Measurements from ENCODE around the gene OGFR. TPM values are rescaled to one million over a fixed set of nuclear protein-coding genes. Genes with fewer than 3 reads are reported as not detected.

The OGFR gene
- total RNA-seq, 6 experiments from 2014 or later, result 37.8 to 42.2 (median 39.0) TPM

GRCh38 chr20:62812181-62812906 is 7.7 kb downstream of the OGFR start:
- H3K36me3 Mint-ChIP-seq (ENCODE audit: low read depth), result peaks cover 5% of the 10 kb centered on the region
- H3K27me3 Mint-ChIP-seq (ENCODE audit: insufficient read depth), result peaks cover 16% of the 10 kb centered on the region
- H3K4me3 Mint-ChIP-seq, result no peak overlapping the region
- no peaks in the 10 kb centered on the region for H3K9me3 Mint-ChIP-seq
- peaks cover 18% of the 10 kb centered on the region for H3K4me1 Mint-ChIP-seq (ENCODE audit: low read depth)
- TF ChIP-seq CTCF (IDR thresholded peaks at IDR 0.05), result no peak
- DNase-seq, result no peak
- no peak overlapping the region for H3K27ac Mint-ChIP-seq

- H3K36me3 Mint-ChIP-seq (ENCODE audit: low read depth), result peaks cover 5% of the 10 kb centered on the region
- peaks cover 16% of the 10 kb centered on the region for H3K27me3 Mint-ChIP-seq (ENCODE audit: insufficient read depth)
- DNase-seq, result no peak
- no peaks in the 10 kb centered on the region for H3K9me3 Mint-ChIP-seq
- no peak for TF ChIP-seq CTCF (IDR thresholded peaks at IDR 0.05)
- H3K4me1 Mint-ChIP-seq (ENCODE audit: low read depth), result peaks cover 18% of the 10 kb centered on the region
- no peak overlapping the region for H3K27ac Mint-ChIP-seq
- H3K4me3 Mint-ChIP-seq, result no peak overlapping the region
Measured at GRCh38 chr20:62812907-62813200, 8.2 kb downstream of the OGFR start.

- Mint-ChIP-seq H3K4me1 (ENCODE audit: low read depth) (peaks cover 13% of the 10 kb centered on the region), H3K27ac (no peak overlapping the region), H3K4me3 (no peak overlapping the region), H3K36me3 (ENCODE audit: low read depth) (no peaks in the 10 kb centered on the region), H3K9me3 (no peaks in the 10 kb centered on the region), H3K27me3 (ENCODE audit: insufficient read depth) (peaks cover 16% of the 10 kb centered on the region)
- no peak for DNase-seq
- no peak for TF ChIP-seq CTCF (IDR thresholded peaks at IDR 0.05)
Measured at GRCh38 chr20:62813588-62813987, 9.0 kb downstream of the OGFR start.

GRCh38 chr20:62814060-62814708 is 9.5 kb downstream of the OGFR start:
- DNase-seq, result no peak
- no peak for TF ChIP-seq CTCF (IDR thresholded peaks at IDR 0.05)
- Mint-ChIP-seq H3K36me3 (ENCODE audit: low read depth) (no peaks in the 10 kb centered on the region), H3K4me1 (ENCODE audit: low read depth) (peaks cover 13% of the 10 kb centered on the region), H3K4me3 (no peak overlapping the region), H3K9me3 (no peaks in the 10 kb centered on the region), H3K27me3 (ENCODE audit: insufficient read depth) (peaks cover 16% of the 10 kb centered on the region), H3K27ac (no peak overlapping the region)

- no peaks in the 10 kb centered on the region for H3K9me3 Mint-ChIP-seq
- H3K27me3 Mint-ChIP-seq (ENCODE audit: insufficient read depth), result peaks cover 16% of the 10 kb centered on the region
- H3K36me3 Mint-ChIP-seq (ENCODE audit: low read depth), result no peaks in the 10 kb centered on the region
- TF ChIP-seq CTCF (IDR thresholded peaks at IDR 0.05), result no peak
- H3K4me1 Mint-ChIP-seq (ENCODE audit: low read depth), result peaks cover 13% of the 10 kb centered on the region
- DNase-seq, result no peak
- H3K4me3 Mint-ChIP-seq, result no peak overlapping the region
- H3K27ac Mint-ChIP-seq, result no peak overlapping the region
Measured at GRCh38 chr20:62814709-62815065, 10.1 kb downstream of the OGFR start.
